ENCODE data around the gene ALDH16A1.

ALDH16A1 gene

GRCh38 chr19:49453013-49453756 lies at the start of gene ALDH16A1:
ALDH16A1 (plus strand) TSS chr19:49453225; CDS start chr19:49453332, 107 bp downstream.
- peak; percentile 80 for DNase-seq (ENCODE audit: low read depth, low spot score)

GRCh38 chr19:49403404-49404187 lies 49.4 kb upstream of the ALDH16A1 start:
- DNase-seq (ENCODE audit: low read depth, low spot score) = peak; percentile 99

- DNase-seq (ENCODE audit: low read depth, low spot score) = no peak
Observed at GRCh38 chr19:49407079-49407478, 45.9 kb upstream of the ALDH16A1 start.

GRCh38 chr19:49407482-49408015 lies 45.5 kb upstream of the ALDH16A1 start:
- no peak for DNase-seq (ENCODE audit: low read depth, low spot score)

GRCh38 chr19:49408816-49409440 lies 44.1 kb upstream of the ALDH16A1 start:
- no peak for DNase-seq (ENCODE audit: low read depth, low spot score)

- no peak for DNase-seq (ENCODE audit: low read depth, low spot score)
Observed at GRCh38 chr19:49409441-49410029, 43.5 kb upstream of the ALDH16A1 start.

- no peak for DNase-seq (ENCODE audit: low read depth, low spot score)
Observed at GRCh38 chr19:49411681-49412326, 41.2 kb upstream of the ALDH16A1 start.

- DNase-seq (ENCODE audit: low read depth, low spot score) = no peak
Observed at GRCh38 chr19:49413348-49413747, 39.7 kb upstream of the ALDH16A1 start.

- no peak for DNase-seq (ENCODE audit: low read depth, low spot score)
Observed at GRCh38 chr19:49414256-49414655, 38.8 kb upstream of the ALDH16A1 start.

- no peak for DNase-seq (ENCODE audit: low read depth, low spot score)
Observed at GRCh38 chr19:49415102-49415809, 37.8 kb upstream of the ALDH16A1 start.

GRCh38 chr19:49415810-49416200 lies 37.2 kb upstream of the ALDH16A1 start:
- no peak for DNase-seq (ENCODE audit: low read depth, low spot score)

- DNase-seq (ENCODE audit: low read depth, low spot score) = no peak
Observed at GRCh38 chr19:49417088-49417487, 35.9 kb upstream of the ALDH16A1 start.

GRCh38 chr19:49418511-49418910 lies 34.5 kb upstream of the ALDH16A1 start:
- no peak for DNase-seq (ENCODE audit: low read depth, low spot score)

GRCh38 chr19:49419173-49419572 lies 33.9 kb upstream of the ALDH16A1 start:
- no peak for DNase-seq (ENCODE audit: low read depth, low spot score)

- no peak for DNase-seq (ENCODE audit: low read depth, low spot score)
Observed at GRCh38 chr19:49420227-49420626, 32.8 kb upstream of the ALDH16A1 start.

GRCh38 chr19:49421039-49421877 lies 31.8 kb upstream of the ALDH16A1 start:
- peak; percentile 87 for DNase-seq (ENCODE audit: low read depth, low spot score)

- no peak for DNase-seq (ENCODE audit: low read depth, low spot score)
Observed at GRCh38 chr19:49421878-49422202, 31.2 kb upstream of the ALDH16A1 start.

- no peak for DNase-seq (ENCODE audit: low read depth, low spot score)
Observed at GRCh38 chr19:49422407-49423070, 30.5 kb upstream of the ALDH16A1 start.

Measured in iPS DF 19.7 (cell line).